PFSK-1 (cell line): Measurements from ENCODE around the gene SLCO2B1.

Experiments used
- FOXP2 ChIP-seq: optimal IDR thresholded peaks from 2 replicates; pipeline ENCODE3; 2011; ENCODE audit warnings: borderline replicate concordance, control low read depth, inconsistent platforms; ENCODE audit not compliant: insufficient read depth; ENCODE audit errors: extremely low read length, extremely low read depth
- POLR2AphosphoS5 ChIP-seq: IDR thresholded peaks from 2 replicates; pipeline ENCODE4 v1.6.1; 2012; ENCODE audit warnings: low read depth, mild to moderate bottlenecking, control low read depth, low read length, moderate library complexity
- REST ChIP-seq, 2 experiments: IDR thresholded peaks; 2 replicates each; pipeline versions ENCODE4 v1.6.1 to v1.8.0; 2011 to 2012; ENCODE audit warnings: low read depth in 2 of 2, low read length in 2 of 2, control low read depth in 1 of 2, inconsistent platforms in 1 of 2, mild to moderate bottlenecking in 1 of 2, moderate library complexity in 1 of 2; ENCODE audit not compliant: insufficient read depth in 1 of 2
- SIN3A ChIP-seq: IDR thresholded peaks from 2 replicates; pipeline ENCODE4 v1.6.1; 2012; ENCODE audit warnings: mild to moderate bottlenecking, low read length, moderate library complexity, borderline replicate concordance; ENCODE audit not compliant: insufficient read depth
- TAF1 ChIP-seq: IDR thresholded peaks from 2 replicates; pipeline ENCODE4 v1.6.1; 2012; ENCODE audit warnings: low read length, control low read depth, borderline replicate concordance; ENCODE audit not compliant: insufficient read depth

Gene SLCO2B1

GRCh38 chr11:75246671-75247350, 95.9 kb downstream of the SLCO2B1 start:
- TF ChIP-seq POLR2AphosphoS5, result no peak
- no peak for TF ChIP-seq REST (IDR thresholded peaks at IDR 0.05; ENCODE audit: insufficient read depth in 1 of 2, low read depth in 2 of 2, low read length in 2 of 2)
- no peak for TF ChIP-seq TAF1
- no peak for TF ChIP-seq FOXP2
- no peak for TF ChIP-seq SIN3A

- TF ChIP-seq SIN3A (no peak), POLR2AphosphoS5 (no peak), FOXP2 (no peak), TAF1 (no peak), REST (IDR thresholded peaks at IDR 0.05; ENCODE audit: insufficient read depth in 1 of 2, low read depth in 2 of 2, low read length in 2 of 2) (no peak)
Measured at GRCh38 chr11:75248924-75249256, 98.0 kb downstream of the SLCO2B1 start.

- no peak for TF ChIP-seq SIN3A
- TF ChIP-seq FOXP2, result no peak
- no peak for TF ChIP-seq REST (IDR thresholded peaks at IDR 0.05; ENCODE audit: insufficient read depth in 1 of 2, low read depth in 2 of 2, low read length in 2 of 2)
- TF ChIP-seq TAF1, result no peak
- no peak for TF ChIP-seq POLR2AphosphoS5
Measured at GRCh38 chr11:75249704-75250103, 98.8 kb downstream of the SLCO2B1 start.

GRCh38 chr11:75254326-75254725, 103.4 kb downstream of the SLCO2B1 start:
- TF ChIP-seq REST (IDR thresholded peaks at IDR 0.05; ENCODE audit: insufficient read depth in 1 of 2, low read depth in 2 of 2, low read length in 2 of 2) (no peak), TAF1 (no peak), SIN3A (no peak), FOXP2 (no peak), POLR2AphosphoS5 (no peak)
